H1 (cell line): ENCODE measurements around the gene CMSS1. TPM values are rescaled to one million over a fixed set of nuclear protein-coding genes. Genes with fewer than 3 reads are reported as not detected.

Experiments
- CTCF ChIA-PET: fragments of 300-600 bp; sonication (Branson Sonifier 250); formaldehyde crosslinking; loops from one replicate; lab custom pipeline; 2021; ENCODE audit not compliant: partially characterized antibody; lab: Charles Lee
- POLR2A ChIA-PET: fragments of 300-600 bp; sonication (Branson Sonifier 250); formaldehyde crosslinking; loops from one replicate; lab custom pipeline; 2021; ENCODE audit warnings: inconsistent platforms; ENCODE audit not compliant: partially characterized antibody; lab: Charles Lee
- DNase-seq, 2 experiments: peaks; one replicate each; pipeline versions ENCODE4 v3.0.0 to v3.0.0-alpha.2; 2010 to 2022; ENCODE audit warnings: low spot score in 2 of 2, low read depth in 1 of 2, mixed read lengths in 1 of 2
- FAIRE-seq: peaks from 2 replicates; lab custom pipeline; 2011; peaks lifted over from hg19 to GRCh38; lab: Jason Lieb, UNC
- H2AFZ ChIP-seq: 2 replicates; pipeline ENCODE4 v1.8.1; 2012; ENCODE audit warnings: low read length, inconsistent platforms
- H2AK5ac ChIP-seq: 2 replicates; pipeline ENCODE4 v1.6.1; 2013; ENCODE audit warnings: low read depth, low read length
- H2BK120ac ChIP-seq: replicated peaks from 2 replicates; pipeline ENCODE3; 2013; ENCODE audit warnings: low read depth, low read length, inconsistent platforms
- H2BK12ac ChIP-seq: 2 replicates; pipeline ENCODE4 v1.6.1; 2013; ENCODE audit warnings: low read depth, low read length
- H2BK15ac ChIP-seq: 2 replicates; pipeline ENCODE4 v1.6.1; 2013; ENCODE audit warnings: low read length
- H2BK20ac ChIP-seq: 2 replicates; pipeline ENCODE4 v1.6.1; 2013; ENCODE audit warnings: low read length
- H2BK5ac ChIP-seq: 2 replicates; pipeline ENCODE4 v1.6.1; 2013; ENCODE audit warnings: low read depth, low read length
- H3K14ac ChIP-seq: 2 replicates; pipeline ENCODE4 v1.6.1; 2013; ENCODE audit warnings: inconsistent platforms; ENCODE audit not compliant: insufficient read length
- H3K18ac ChIP-seq: 2 replicates; pipeline ENCODE4 v1.6.1; 2013; ENCODE audit warnings: low read length; ENCODE audit errors: extremely low read depth
- H3K23ac ChIP-seq: 2 replicates; pipeline ENCODE4 v1.6.1; 2013; ENCODE audit warnings: inconsistent platforms; ENCODE audit not compliant: insufficient read length
- H3K23me2 ChIP-seq: 2 replicates; pipeline ENCODE4 v1.6.1; 2013; ENCODE audit warnings: low read depth, low read length
- H3K27ac ChIP-seq: 2 replicates; pipeline ENCODE4 v1.6.1; 2011; ENCODE audit warnings: low read depth, low read length, inconsistent platforms
- H3K27me3 ChIP-seq, 4 experiments: replicated peaks in 1 of 4; 1 replicate in 1 of 4; 2 replicates in 3 of 4; pipeline versions ENCODE4 v1.6.1 to v1.8.1; 2011 to 2013; ENCODE audit warnings: low read length in 3 of 4, mild to moderate bottlenecking in 3 of 4, inconsistent platforms in 2 of 4, mixed read lengths in 2 of 4, moderate library complexity in 1 of 4; ENCODE audit not compliant: control insufficient read depth in 3 of 4, insufficient read depth in 3 of 4; ENCODE audit errors: extremely low read depth in 1 of 4
- H3K36me3 ChIP-seq, 4 experiments: 2 replicates each; pipeline versions ENCODE4 v1.6.1 to v1.8.1; 2011 to 2013; ENCODE audit warnings: mild to moderate bottlenecking in 4 of 4, low read length in 3 of 4, moderate library complexity in 2 of 4, control low read depth in 1 of 4, inconsistent platforms in 1 of 4; ENCODE audit not compliant: insufficient read depth in 4 of 4, control insufficient read depth in 2 of 4
- H3K4ac ChIP-seq: replicated peaks from 2 replicates; pipeline ENCODE3; 2013; ENCODE audit warnings: low read length, low read depth, mixed read lengths, inconsistent platforms; ENCODE audit not compliant: insufficient read length
- H3K4me1 ChIP-seq, 4 experiments: replicated peaks in 1 of 4; 1 replicate in 1 of 4; 2 replicates in 3 of 4; pipeline versions ENCODE4 v1.6.1 to v1.8.1; 2011 to 2013; ENCODE audit warnings: low read length in 3 of 4, inconsistent platforms in 2 of 4, mixed read lengths in 1 of 4; ENCODE audit not compliant: insufficient read depth in 4 of 4, control insufficient read depth in 3 of 4
- H3K4me2 ChIP-seq, 2 experiments: 2 replicates each; pipeline versions ENCODE4 v1.6.1 to v1.8.1; 2011 to 2013; ENCODE audit warnings: low read depth in 2 of 2, low read length in 2 of 2, control low read depth in 1 of 2, inconsistent platforms in 1 of 2, mild to moderate bottlenecking in 1 of 2; ENCODE audit not compliant: insufficient read depth in 1 of 2
- H3K4me3 ChIP-seq, 4 experiments: fragments of 200-600, 300-600 bp in 1 of 4; sonication (generic), shearing (Covaris generic), sonication (Bioruptor Twin) in 1 of 4; 2 replicates each; pipeline versions ENCODE4 v1.5.1 to v1.8.1; 2011 to 2016; ENCODE audit warnings: low read length in 4 of 4, low read depth in 3 of 4, control low read depth in 2 of 4, inconsistent platforms in 2 of 4, mild to moderate bottlenecking in 2 of 4, mixed read lengths in 1 of 4, moderate library complexity in 1 of 4; ENCODE audit not compliant: insufficient read depth in 2 of 4; ENCODE audit errors: extremely low read depth in 1 of 4
- H3K56ac ChIP-seq: replicated peaks from 2 replicates; pipeline ENCODE3; 2013; ENCODE audit warnings: low read depth, mild to moderate bottlenecking, mixed read lengths, low read length, inconsistent platforms; ENCODE audit not compliant: insufficient read length
- H3K79me1 ChIP-seq: 2 replicates; pipeline ENCODE4 v1.6.1; 2013; ENCODE audit warnings: low read depth, low read length, control low read depth
- H3K79me2 ChIP-seq, 2 experiments: 2 replicates each; pipeline versions ENCODE4 v1.6.1 to v1.8.1; 2012 to 2013; ENCODE audit warnings: low read length in 2 of 2, mild to moderate bottlenecking in 2 of 2, inconsistent platforms in 1 of 2; ENCODE audit not compliant: insufficient read depth in 2 of 2, control insufficient read depth in 1 of 2
- H3K9ac ChIP-seq, 4 experiments: replicated peaks in 1 of 4; 1 replicate in 1 of 4; 2 replicates in 3 of 4; pipeline versions ENCODE4 v1.6.1 to v1.8.1; 2011 to 2013; ENCODE audit warnings: low read depth in 3 of 4, low read length in 3 of 4, control low read depth in 2 of 4, mild to moderate bottlenecking in 2 of 4, moderate library complexity in 2 of 4, inconsistent platforms in 1 of 4; ENCODE audit errors: extremely low read depth in 1 of 4
- H3K9me3 ChIP-seq, 2 experiments: 2 replicates each; pipeline versions ENCODE4 v1.6.1 to v1.8.1; 2012 to 2013; ENCODE audit warnings: mild to moderate bottlenecking in 2 of 2, moderate library complexity in 2 of 2, control low read depth in 1 of 2, inconsistent platforms in 1 of 2, low read depth in 1 of 2, low read length in 1 of 2, mixed read lengths in 1 of 2; ENCODE audit not compliant: insufficient read depth in 2 of 2
- H4K20me1 ChIP-seq, 2 experiments: replicated peaks in 1 of 2; 2 replicates each; pipeline versions ENCODE3 to v1.8.1; 2011 to 2013; ENCODE audit warnings: inconsistent platforms in 2 of 2, low read length in 2 of 2, mild to moderate bottlenecking in 1 of 2; ENCODE audit not compliant: insufficient read depth in 2 of 2, control insufficient read depth in 1 of 2
- H4K5ac ChIP-seq: 2 replicates; pipeline ENCODE4 v1.6.1; 2013; ENCODE audit warnings: low read length, low read depth, mixed read lengths, inconsistent platforms; ENCODE audit not compliant: insufficient read length
- H4K8ac ChIP-seq: 2 replicates; pipeline ENCODE4 v1.8.0; 2013; ENCODE audit warnings: mild to moderate bottlenecking, moderate library complexity, low read length, inconsistent platforms; ENCODE audit not compliant: insufficient read depth; ENCODE audit errors: extremely low read depth
- H4K91ac ChIP-seq: replicated peaks from 2 replicates; pipeline ENCODE3; 2013; ENCODE audit warnings: low read length, mixed read lengths, inconsistent platforms; ENCODE audit not compliant: insufficient read length
- CBX5 ChIP-seq: fragments of 300-800, 300-1000 bp; sonication (generic); IDR thresholded peaks from 2 replicates; pipeline ENCODE4 v1.7.1; 2016; ENCODE audit warnings: antibody characterized with exemption, low read length, low read depth
- FOSL1 ChIP-seq: IDR thresholded peaks from 2 replicates; pipeline ENCODE4 v1.6.1; 2011; ENCODE audit warnings: mild to moderate bottlenecking, low read depth, low read length, moderate library complexity; ENCODE audit not compliant: insufficient read depth
- GABPA ChIP-seq: IDR thresholded peaks from 2 replicates; pipeline ENCODE4 v1.6.1; 2011; ENCODE audit warnings: mild to moderate bottlenecking, low read length, moderate library complexity, borderline replicate concordance; ENCODE audit not compliant: insufficient read depth
- NANOG ChIP-seq: IDR thresholded peaks from 2 replicates; pipeline ENCODE4 v1.6.1; 2011; ENCODE audit warnings: low read length, low read depth, mild to moderate bottlenecking, inconsistent platforms; ENCODE audit not compliant: insufficient read depth, poor library complexity, severe bottlenecking
- SAP30 ChIP-seq: fragments of 300-600 bp; sonication (generic); IDR thresholded peaks from 2 replicates; pipeline ENCODE4 v1.7.1; 2012; ENCODE audit warnings: low read length, moderate library complexity, mild to moderate bottlenecking, inconsistent platforms; ENCODE audit not compliant: insufficient read depth, insufficient replicate concordance
- SIN3A ChIP-seq, 2 experiments: IDR thresholded peaks in 1 of 2; conservative IDR thresholded peaks in 1 of 2; 2 replicates each; pipeline ENCODE4 v1.6.1; 2011 to 2012; ENCODE audit warnings: low read length in 2 of 2, improper control_type of control experiment in 1 of 2, low read depth in 1 of 2, mild to moderate bottlenecking in 1 of 2
- TAF7 ChIP-seq: optimal IDR thresholded peaks from 2 replicates; pipeline ENCODE3; 2011; ENCODE audit warnings: low read depth, mild to moderate bottlenecking, inconsistent platforms, low read length, moderate library complexity, borderline replicate concordance
- YY1 ChIP-seq: IDR thresholded peaks from 2 replicates; pipeline ENCODE4 v1.6.1; 2011; ENCODE audit warnings: low read depth, mild to moderate bottlenecking, low read length
- WGBS, 2 experiments: shearing (Covaris generic) in 1 of 2; methylation state at CpG; one replicate each; pipeline versions ENCODE4 v1.1.6 to v1.1.7; 2013 to 2015; ENCODE audit warnings: low lambda C conversion rate in 2 of 2, mixed read lengths in 2 of 2, inconsistent platforms in 1 of 2, low coverage in 1 of 2, missing lambda C conversion rate in 1 of 2; ENCODE audit not compliant: insufficient replicate concordance in 2 of 2, insufficient coverage in 1 of 2, insufficient read length in 1 of 2; ENCODE audit errors: extremely low coverage in 1 of 2, missing lambda C conversion rate in 1 of 2; 5-methylcytosine and 5-hydroxymethylcytosine counted together
- polyA plus RNA-seq, 7 experiments: library from polyadenylated mRNA; depleted of rRNA in 3 of 7; stranded (reverse) in 5 of 7; unstranded in 2 of 7; fragments of >200 nt in 5 of 7; fragments of 200-250 nt in 2 of 7; gene quantifications; 1 replicate in 5 of 7; 2 replicates in 1 of 7; 4 replicates in 1 of 7; pipeline versions ENCODE4 v1.2.1 to v1.2.3, GENCODE V29; 2011 to 2013; ENCODE audit warnings: missing spikeins in 2 of 7, mixed read lengths in 2 of 7
- total RNA-seq: library from RNA; stranded (reverse); fragmentation: NEBNext Ultra II Directional; extraction: Animal tissue kit (Norgen Biotek cat#: 25700); gene quantifications from 2 replicates; pipeline ENCODE4 v1.2.1, GENCODE V29; 2021

CMSS1 gene
- total and polyA plus RNA-seq, 2 of the 8 experiments (the other 6 are each of a cell fraction or from before 2014, with no cell fraction given): 15.2 to 75.1 TPM

- no peak for DNase-seq
- CTCF ChIA-PET: no interaction called here
- TF ChIP-seq CBX5: no peak
- no peak for TF ChIP-seq YY1
- TF ChIP-seq GABPA: no peak
- no peak for TF ChIP-seq TAF7
- TF ChIP-seq FOSL1: no peak
- no peak for TF ChIP-seq SIN3A (conservative IDR thresholded peaks at IDR 0.05 in 1 of 2, IDR thresholded peaks at IDR 0.05 in 1 of 2; ENCODE audit: low read depth in 1 of 2, low read length in 2 of 2)
- no peak for TF ChIP-seq SAP30
- no peak for TF ChIP-seq NANOG
- no peak overlapping the region for H3K4me3 ChIP-seq
- no peak overlapping the region for H3K14ac ChIP-seq
- H4K8ac ChIP-seq: no peak overlapping the region
- H3K4ac ChIP-seq: no peak overlapping the region
- no peak overlapping the region for H2AK5ac ChIP-seq
- H3K79me2 ChIP-seq: no peaks in the 10 kb centered on the region
- H3K36me3 ChIP-seq: no peaks in the 10 kb centered on the region; a peak in 1 of 8 replicates
- no peak overlapping the region for H2BK5ac ChIP-seq
- H2AFZ ChIP-seq: no peak overlapping the region
- H3K23me2 ChIP-seq: no peaks in the 10 kb centered on the region
- H3K56ac ChIP-seq: no peak overlapping the region
- peaks cover 4 to 7% of the 10 kb centered on the region in 2 experiments for H4K20me1 ChIP-seq
- no peak overlapping the region for H2BK12ac ChIP-seq
- no peak for FAIRE-seq
- WGBS, 2 experiments: 88% methylated on average over 2 of the region's 2 CpGs; no CpG with 5 or more reads in 1 of the 2 experiments
- POLR2A ChIA-PET: no interaction called here
- H2BK20ac ChIP-seq: no peak overlapping the region
- no peaks in the 10 kb centered on the region for H3K9me3 ChIP-seq
- H3K27me3 ChIP-seq: peaks cover 0 to 9% (median 4%) of the 10 kb centered on the region in 4 experiments; a peak in 4 of 7 replicates
- no peak overlapping the region for H4K91ac ChIP-seq
- no peaks in the 10 kb centered on the region; a peak in 1 of 7 replicates for H3K4me1 ChIP-seq
- no peaks in the 10 kb centered on the region for H3K79me1 ChIP-seq
- no peak overlapping the region for H3K18ac ChIP-seq
- no peak overlapping the region for H3K23ac ChIP-seq
- H3K9ac ChIP-seq: no peak overlapping the region
- no peak overlapping the region for H2BK120ac ChIP-seq
- no peak overlapping the region for H2BK15ac ChIP-seq
- no peak overlapping the region for H4K5ac ChIP-seq
- H3K27ac ChIP-seq: no peak overlapping the region
- no peak overlapping the region for H3K4me2 ChIP-seq
Measured at GRCh38 chr3:99863588-99863987, 45.9 kb downstream of the CMSS1 start.
